ENCODE data around the gene ARMH3. TPM values are rescaled to one million over a fixed set of nuclear protein-coding genes. Genes with fewer than 3 reads are reported as not detected.

Gene ARMH3
- total RNA-seq, 1 experiment from 2014 or later, result 4.6 TPM

GRCh38 chr10:101797403-101798059 is 258.4 kb downstream of the ARMH3 start:
- DNase-seq (ENCODE audit: low read depth), result no peak

Other genes with a start within 250 kb of the ARMH3 start
- 47.6 and 58.9 TPM in 2 replicates for gene OGA, start 237.7 kb downstream of the ARMH3 start, total RNA-seq (2014; rRNA removed; shearing (Covaris generic))
- gene KCNIP2, start 212.4 kb downstream of the ARMH3 start, total RNA-seq (2014; rRNA removed; shearing (Covaris generic)), result 0.40 TPM in 1 of 2 replicates, not detected in the other
- gene HPS6, start 9.2 kb upstream of the ARMH3 start, total RNA-seq (2014; rRNA removed; shearing (Covaris generic)), result 16.0 and 19.7 TPM in 2 replicates
- 18.9 and 20.6 TPM in 2 replicates for gene LDB1, start 64.2 kb upstream of the ARMH3 start, total RNA-seq (2014; rRNA removed; shearing (Covaris generic))
- 10.8 and 17.0 TPM in 2 replicates for gene PPRC1, start 76.9 kb upstream of the ARMH3 start, total RNA-seq (2014; rRNA removed; shearing (Covaris generic))
- gene NOLC1, start 96.2 kb upstream of the ARMH3 start, total RNA-seq (2014; rRNA removed; shearing (Covaris generic)), result 70.1 and 105 TPM in 2 replicates
- gene ELOVL3, start 170.1 kb upstream of the ARMH3 start, total RNA-seq (2014; rRNA removed; shearing (Covaris generic)), result 0.06 TPM in 1 of 2 replicates, not detected in the other
- gene PITX3, start 185.3 kb upstream of the ARMH3 start, total RNA-seq (2014; rRNA removed; shearing (Covaris generic)), result not detected in 2 replicates
- 17.3 and 26.5 TPM in 2 replicates for gene GBF1, start 189.4 kb upstream of the ARMH3 start, total RNA-seq (2014; rRNA removed; shearing (Covaris generic))

All from Daoy (cell line).